ENCODE data around the gene SMAD4. TPM values are rescaled to one million over a fixed set of nuclear protein-coding genes. Genes with fewer than 3 reads are reported as not detected.
A peak's percentile ranks its signal among the peaks of the same experiment; 100 is the strongest.

The SMAD4 gene
- total and polyA plus RNA-seq, 2 donors (not counting 1 experiment from before 2014, with no cell fraction given), result 34.8 to 136 TPM

GRCh38 chr18:51038110-51038509 lies 8.1 kb downstream of the SMAD4 start:
- WGBS (ENCODE audit: insufficient coverage), result 94% methylated on average over 4 of the region's 6 CpGs
- H3K4me3 ChIP-seq (ENCODE audit: control extremely low read depth in 1 of 5, extremely low read depth in 1 of 5, insufficient read depth in 1 of 5, low read depth in 2 of 5, low read length in 4 of 5), result no peak overlapping the region
- Mint-ChIP-seq H3K27ac (no peak overlapping the region), H3K4me1 (peaks cover 77% of the 10 kb centered on the region), H3K9me3 (ENCODE audit: insufficient read depth) (no peaks in the 10 kb centered on the region), H3K4me3 (no peak overlapping the region), H3K27me3 (no peaks in the 10 kb centered on the region)
- ChIA-PET POLR2A (interaction anchor here (0.6 kb wide), 1 partner anchor 66 kb away, joined by 3 read pairs; no protein-coding TSS in a partner anchor), CTCF (interaction anchor here (0.7 to 4.8 kb wide), 3 partner anchors 13 to 244 kb away, joined by 3 to 26 read pairs (median 4); no protein-coding TSS in a partner anchor)
- ATAC-seq (ENCODE audit: low read depth), result no peak
- peaks cover 2 to 15% of the 10 kb centered on the region in 2 experiments for H3K36me3 ChIP-seq (replicated peaks in 1 of 2; ENCODE audit: control extremely low read depth in 1 of 2, control insufficient read depth in 1 of 2, extremely low read depth in 1 of 2, insufficient read depth in 2 of 2, low read length in 1 of 2)
- peaks cover 41 to 56% of the 10 kb centered on the region in 2 donors for H3K4me1 ChIP-seq (ENCODE audit: control insufficient read depth in 2 of 2, insufficient read depth in 2 of 2, low read length in 2 of 2)
- peak overlapping the region; percentile 38 for H3K4me2 ChIP-seq (replicated peaks; ENCODE audit: low read depth, low read length, poor library complexity, severe bottlenecking)
- H2AFZ ChIP-seq (ENCODE audit: insufficient read depth, low read depth, low read length, poor library complexity, severe bottlenecking), result no peak overlapping the region
- peaks cover 90% of the 10 kb centered on the region for H4K20me1 ChIP-seq (ENCODE audit: control insufficient read depth, insufficient read depth, low read length, poor library complexity, severe bottlenecking)
- DNase-seq, result peak; percentile 16
- no peaks in the 10 kb centered on the region for H3K27me3 ChIP-seq (replicated peaks in 1 of 4; ENCODE audit: control extremely low read depth in 1 of 4, control insufficient read depth in 3 of 4, insufficient read depth in 4 of 4, low read length in 3 of 4)
- peaks cover 0 to 1% (median 0%) of the 10 kb centered on the region in 3 donors for H3K9me3 ChIP-seq (ENCODE audit: control extremely low read depth in 1 of 3, control insufficient read depth in 2 of 3, insufficient read depth in 1 of 3, low read length in 2 of 3)
- intact Hi-C loops (cut with micrococcal nuclease), result no loop called here
- TF ChIP-seq CTCF (IDR thresholded peaks at IDR 0.05), result no peak
- TF ChIP-seq EZH2 (IDR thresholded peaks at IDR 0.05; ENCODE audit: borderline replicate concordance, insufficient read depth, low read depth, low read length, poor library complexity, severe bottlenecking), result no peak
- H3K27ac ChIP-seq (ENCODE audit: low read length in 2 of 2), result peak overlapping the region in 1 of 2 donors; percentile 3
- H3K9ac ChIP-seq (ENCODE audit: low read length), result no peak overlapping the region
- H3K79me2 ChIP-seq (ENCODE audit: control insufficient read depth, insufficient read depth, low read length), result peaks cover 100% of the 10 kb centered on the region
